RWPE1 (cell line): ENCODE results near the gene GGACT.

Experiments
- CTCF ChIA-PET: fragments of 350-600 bp; sonication (Branson Sonifier 250); formaldehyde crosslinking; extraction: SDS; loops from one replicate; lab custom pipeline; 2021; lab: Yijun Ruan, JAX
- POLR2A ChIA-PET: fragments of 400-600 bp; formaldehyde crosslinking; extraction: SDS; loops from one replicate; lab custom pipeline; 2020; ENCODE audit warnings: antibody characterized with exemption; ENCODE audit not compliant: low non-redundant PET; lab: Yijun Ruan, JAX
- DNase-seq: peaks from one replicate; pipeline ENCODE4 v3.0.0; 2012; ENCODE audit warnings: low spot score
- H3K27ac ChIP-seq: fragments of 450-650 bp; 2 replicates; pipeline ENCODE4 v1.5.1; 2017
- CTCF ChIP-seq: fragments of 450-650 bp; conservative IDR thresholded peaks from 2 replicates; pipeline ENCODE4 v1.5.1; 2017; ENCODE audit warnings: low read depth, mild to moderate bottlenecking

The GGACT gene

DNA sequence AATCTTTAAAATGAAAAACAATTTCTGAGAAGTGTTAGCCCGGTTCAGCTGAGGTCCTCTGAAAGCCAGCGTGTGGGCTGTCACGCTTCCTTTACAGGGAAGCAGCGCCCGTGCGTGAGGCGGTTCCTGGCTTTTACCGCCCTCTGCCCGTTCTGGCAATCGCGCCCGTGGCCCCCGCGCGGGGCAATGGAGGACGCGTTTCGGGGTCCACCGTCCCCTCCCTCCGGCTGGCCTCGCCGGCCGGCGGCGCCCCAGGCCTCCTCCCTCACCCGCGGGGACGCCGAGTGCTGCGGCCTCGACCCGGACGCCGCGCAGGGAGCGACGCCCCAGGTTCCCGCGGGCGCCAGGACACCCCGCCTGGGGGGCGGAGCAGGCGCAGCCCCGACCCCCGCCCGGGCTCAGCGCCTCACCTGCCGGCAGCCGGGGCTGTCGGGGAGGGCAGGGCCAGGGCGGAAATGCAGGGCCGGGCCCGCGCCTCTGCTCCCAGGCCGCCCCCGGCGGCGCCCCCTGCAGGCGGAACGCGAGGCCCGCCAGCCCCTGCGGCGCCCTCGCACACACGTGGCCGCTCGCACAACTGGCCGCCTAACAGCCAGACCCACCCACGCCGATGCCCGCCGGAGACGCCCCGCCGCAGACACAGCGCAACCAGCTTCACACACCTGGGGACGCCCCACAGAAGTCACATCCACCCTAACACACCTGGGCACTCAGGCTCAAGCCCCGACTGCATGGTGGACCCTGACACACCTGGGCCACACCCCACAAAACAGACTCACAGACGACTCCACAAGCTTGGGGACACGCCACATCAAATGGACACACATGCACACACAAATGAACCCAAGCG lies at the start of gene GGACT:
Gene GGACT, minus strand, starts transcription at position 459 of the 847 bp plus-strand sequence. CDS start 56,198 bp downstream, outside the sequence.
- POLR2A ChIA-PET, result interaction anchor here (0.6 kb wide), 1 partner anchor 65 kb away, joined by 3 read pairs; no protein-coding TSS in a partner anchor
- CTCF ChIA-PET, result interaction anchor here (0.7 to 1.1 kb wide), 4 partner anchors 8 to 1023 kb away, joined by 3 to 7 read pairs (median 3); no protein-coding TSS in a partner anchor
- peak; percentile 59 for DNase-seq
- H3K27ac ChIP-seq, result peak within 1 kb of the TSS; percentile 54
- TF ChIP-seq CTCF, result peak; percentile 88

DNA sequence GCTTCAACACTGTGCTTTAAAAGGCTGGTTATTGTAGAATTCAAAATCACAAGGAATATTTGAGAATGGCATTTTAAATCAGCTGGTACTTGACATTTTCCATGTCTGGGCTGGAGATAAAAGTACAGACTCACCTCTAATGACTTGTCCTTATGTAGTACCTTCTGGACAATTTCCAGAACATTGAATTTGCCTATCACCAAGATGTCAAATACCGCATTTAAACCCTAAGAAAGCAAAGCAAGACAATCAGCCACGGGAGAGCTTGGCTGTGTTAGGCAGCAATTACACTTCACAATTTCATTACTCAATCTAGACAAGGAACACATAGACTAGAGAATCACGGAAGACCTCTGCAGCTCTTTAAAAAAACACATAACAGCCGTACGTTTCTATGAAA lies 49.2 kb upstream of the GGACT start:
- DNase-seq, result no peak
- ChIA-PET CTCF (no interaction called here), POLR2A (no interaction called here)
- no peak for TF ChIP-seq CTCF
- no peak overlapping the region for H3K27ac ChIP-seq

- TF ChIP-seq CTCF, result no peak
- H3K27ac ChIP-seq, result no peak overlapping the region
- CTCF ChIA-PET, result no interaction called here
- DNase-seq, result no peak
- POLR2A ChIA-PET, result no interaction called here
These were observed 48.8 kb upstream of the GGACT start for GRCh38 chr13:100637380-100637779.

DNA sequence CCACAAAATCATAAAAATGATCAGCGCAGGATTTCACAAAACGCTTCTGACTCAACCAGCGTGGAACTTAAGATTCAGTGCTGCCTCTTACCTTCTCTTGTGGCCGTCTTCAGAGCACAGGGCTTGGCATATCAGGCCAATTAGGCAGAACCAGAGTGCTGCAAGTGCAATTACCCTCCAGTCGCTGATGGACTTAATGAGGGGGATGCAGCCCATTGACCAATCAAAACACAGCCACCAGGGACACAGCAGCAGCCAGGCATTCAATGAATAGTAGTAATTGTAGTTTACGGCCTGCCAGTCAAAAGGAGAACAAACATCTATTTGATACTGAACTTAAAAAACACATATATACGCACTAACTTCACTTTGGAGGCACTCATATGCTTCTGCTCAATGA lies 47.9 kb upstream of the GGACT start:
- POLR2A ChIA-PET, result no interaction called here
- CTCF ChIA-PET, result no interaction called here
- DNase-seq, result no peak

GRCh38 chr13:100636004-100636403 lies 47.4 kb upstream of the GGACT start:
- no peak for DNase-seq
- TF ChIP-seq CTCF, result no peak
- CTCF ChIA-PET, result no interaction called here
- POLR2A ChIA-PET, result no interaction called here
- no peak overlapping the region for H3K27ac ChIP-seq

More for the DNA sequence above, 47.9 kb upstream of the GGACT start:
- H3K27ac ChIP-seq, result no peak overlapping the region
- TF ChIP-seq CTCF, result no peak

- ChIA-PET POLR2A (no interaction called here), CTCF (no interaction called here)
- TF ChIP-seq CTCF, result no peak
- DNase-seq, result no peak
- H3K27ac ChIP-seq, result no peak overlapping the region
These were observed 46.1 kb upstream of the GGACT start for GRCh38 chr13:100634696-100635095.
